ENCODE results near the gene LSR.

DNA sequence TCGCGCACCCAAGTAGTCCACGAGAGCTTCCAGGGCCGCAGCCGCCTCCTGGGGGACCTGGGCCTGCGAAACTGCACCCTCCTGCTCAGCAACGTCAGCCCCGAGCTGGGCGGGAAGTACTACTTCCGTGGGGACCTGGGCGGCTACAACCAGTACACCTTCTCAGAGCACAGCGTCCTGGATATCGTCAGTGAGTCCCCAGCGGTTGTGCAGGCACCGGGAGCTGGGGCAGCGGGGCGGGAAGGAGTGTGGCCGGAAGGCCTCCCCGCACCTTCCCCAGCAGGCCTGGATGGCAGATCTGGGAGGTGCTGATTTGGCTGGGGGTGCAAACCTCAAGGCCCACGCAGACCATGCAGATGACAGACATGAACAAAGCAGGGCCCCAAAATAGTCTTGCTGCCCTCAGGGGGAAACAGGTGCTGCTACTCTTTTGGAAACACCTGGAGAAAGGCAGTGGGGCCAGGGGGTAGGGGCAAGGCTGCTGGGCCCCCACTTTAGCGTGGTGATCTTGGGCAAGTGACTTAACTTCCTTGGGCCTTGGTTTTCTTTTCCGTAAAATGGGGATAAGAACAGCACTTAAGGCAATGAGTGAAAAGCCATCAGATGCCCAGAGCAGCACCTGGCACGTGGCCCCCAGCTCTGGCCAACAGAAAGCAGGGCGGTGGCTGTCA, 47.1 kb downstream of the LSR start:
- TF ChIP-seq, protein P1, sequence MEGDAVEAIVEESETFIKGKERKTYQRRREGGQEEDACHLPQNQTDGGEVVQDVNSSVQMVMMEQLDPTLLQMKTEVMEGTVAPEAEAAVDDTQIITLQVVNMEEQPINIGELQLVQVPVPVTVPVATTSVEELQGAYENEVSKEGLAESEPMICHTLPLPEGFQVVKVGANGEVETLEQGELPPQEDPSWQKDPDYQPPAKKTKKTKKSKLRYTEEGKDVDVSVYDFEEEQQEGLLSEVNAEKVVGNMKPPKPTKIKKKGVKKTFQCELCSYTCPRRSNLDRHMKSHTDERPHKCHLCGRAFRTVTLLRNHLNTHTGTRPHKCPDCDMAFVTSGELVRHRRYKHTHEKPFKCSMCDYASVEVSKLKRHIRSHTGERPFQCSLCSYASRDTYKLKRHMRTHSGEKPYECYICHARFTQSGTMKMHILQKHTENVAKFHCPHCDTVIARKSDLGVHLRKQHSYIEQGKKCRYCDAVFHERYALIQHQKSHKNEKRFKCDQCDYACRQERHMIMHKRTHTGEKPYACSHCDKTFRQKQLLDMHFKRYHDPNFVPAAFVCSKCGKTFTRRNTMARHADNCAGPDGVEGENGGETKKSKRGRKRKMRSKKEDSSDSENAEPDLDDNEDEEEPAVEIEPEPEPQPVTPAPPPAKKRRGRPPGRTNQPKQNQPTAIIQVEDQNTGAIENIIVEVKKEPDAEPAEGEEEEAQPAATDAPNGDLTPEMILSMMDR (IDR thresholded peaks at IDR 0.05) = no peak
- TF ChIP-seq EP300 (IDR thresholded peaks at IDR 0.05) (no peak), POLR2A (IDR thresholded peaks at IDR 0.05) (no peak)

Measured in suprapubic skin (tissue), 3 donors.